Germinal center (tissue), 1 donor: ENCODE results near the gene TOR2A.
"Not testable (repeated sequence)": the region's sequence is repeated elsewhere in the genome, so short reads cannot be mapped to it uniquely, and the experiment has no call there.

ENCODE experiments used
- DNase-seq: peaks from one replicate; pipeline ENCODE4 v3.0.0; 2012; ENCODE audit warnings: mixed read lengths, low spot score

TOR2A gene

GRCh38 chr9:127768698-127769097, 33.6 kb upstream of the TOR2A start:
- no peak for DNase-seq

- no peak for DNase-seq
Measured at GRCh38 chr9:127767909-127768331, 32.8 kb upstream of the TOR2A start.

- DNase-seq: no peak
Measured at GRCh38 chr9:127767410-127767809, 32.3 kb upstream of the TOR2A start.

- no peak for DNase-seq
Measured at GRCh38 chr9:127765418-127765817, 30.3 kb upstream of the TOR2A start.

- DNase-seq: no peak
Measured at GRCh38 chr9:127763918-127764384, 28.9 kb upstream of the TOR2A start.

GRCh38 chr9:127762111-127762676, 27.1 kb upstream of the TOR2A start:
- DNase-seq: no peak

- no peak for DNase-seq
Measured at GRCh38 chr9:127761491-127761956, 26.4 kb upstream of the TOR2A start.

GRCh38 chr9:127761061-127761460, 26.0 kb upstream of the TOR2A start:
- no peak for DNase-seq

- DNase-seq: no peak
Measured at GRCh38 chr9:127758843-127759242, 23.7 kb upstream of the TOR2A start.

- not testable (repeated sequence) for DNase-seq
Measured at GRCh38 chr9:127756776-127757175, 21.7 kb upstream of the TOR2A start.

- no peak for DNase-seq
Measured at GRCh38 chr9:127756233-127756632, 21.1 kb upstream of the TOR2A start.

GRCh38 chr9:127755061-127756060, 20.3 kb upstream of the TOR2A start:
- DNase-seq: no peak

- DNase-seq: no peak
Measured at GRCh38 chr9:127754099-127755060, 19.3 kb upstream of the TOR2A start.

- no peak for DNase-seq
Measured at GRCh38 chr9:127753622-127754021, 18.5 kb upstream of the TOR2A start.

GRCh38 chr9:127753148-127753547, 18.1 kb upstream of the TOR2A start:
- DNase-seq: no peak

GRCh38 chr9:127751269-127752054, 16.4 kb upstream of the TOR2A start:
- no peak for DNase-seq

- no peak for DNase-seq
Measured at GRCh38 chr9:127749090-127749787, 14.1 kb upstream of the TOR2A start.

GRCh38 chr9:127746959-127747569, 12.0 kb upstream of the TOR2A start:
- no peak for DNase-seq

- DNase-seq: no peak
Measured at GRCh38 chr9:127744398-127745110, 9.5 kb upstream of the TOR2A start.
